ENCODE measurements around the gene OR56B1. TPM values are rescaled to one million over a fixed set of nuclear protein-coding genes. Genes with fewer than 3 reads are reported as not detected.
"Not testable (repeated sequence)": the region's sequence is repeated elsewhere in the genome, so short reads cannot be mapped to it uniquely, and the experiment has no call there.

OR56B1 gene
- not detected for total RNA-seq

GRCh38 chr11:5736396-5736795 is at the start of gene OR56B1:
Gene OR56B1 (plus strand): TSS chr11:5736448. CDS start chr11:5736517, 69 bp downstream.
- H3K36me3 ChIP-seq (ENCODE audit: control insufficient read depth in 3 of 3, insufficient read depth in 3 of 3, low read length in 3 of 3), result no peaks in the 10 kb centered on the region
- no peak within 1 kb of the TSS for H3K27ac ChIP-seq (ENCODE audit: low read depth, low read length)

DNA sequence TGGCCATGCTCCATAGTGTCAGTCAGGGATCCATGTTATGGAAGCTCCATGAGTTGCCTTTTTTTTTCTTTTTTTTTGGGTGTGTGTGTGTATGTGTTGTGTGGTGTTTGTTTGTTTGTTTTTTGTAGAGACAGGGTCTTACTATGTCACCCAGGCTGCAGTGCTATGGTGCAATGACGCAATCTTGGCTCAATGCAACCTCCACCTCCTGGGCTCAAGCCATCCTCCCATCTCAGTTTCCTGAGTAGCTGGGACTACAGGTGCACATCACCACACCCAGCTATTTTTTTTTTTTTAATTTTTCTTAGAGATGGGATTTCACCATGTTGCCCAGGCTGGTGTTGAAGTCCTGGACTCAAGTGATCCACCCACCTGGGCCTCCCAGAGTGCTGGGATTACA is 47.8 kb upstream of the OR56B1 start:
- Histone ChIP-seq H3K9ac (ENCODE audit: low read depth in 1 of 3, low read length in 3 of 3) (no peak overlapping the region), H3K9me3 (ENCODE audit: control insufficient read depth in 3 of 3, low read length in 3 of 3) (no peaks in the 10 kb centered on the region), H3K4me3 (ENCODE audit: low read length in 3 of 3) (no peak overlapping the region), H3K27ac (ENCODE audit: low read depth, low read length) (peak overlapping the region; percentile 83), H3K36me3 (ENCODE audit: control insufficient read depth in 3 of 3, insufficient read depth in 3 of 3, low read length in 3 of 3) (no peaks in the 10 kb centered on the region), H3K27me3 (ENCODE audit: control insufficient read depth in 3 of 3, insufficient read depth in 3 of 3, low read length in 3 of 3) (no peaks in the 10 kb centered on the region), H3K4me1 (ENCODE audit: control insufficient read depth in 3 of 3, insufficient read depth in 3 of 3, low read length in 3 of 3) (peaks cover 0 to 13% (median 2%) of the 10 kb centered on the region in 3 donors)

More at GRCh38 chr11:5736396-5736795, at the start of gene OR56B1:
- H3K9ac ChIP-seq (ENCODE audit: low read depth in 1 of 3, low read length in 3 of 3), result no peak within 1 kb of the TSS
- H3K4me3 ChIP-seq (ENCODE audit: low read length in 3 of 3), result no peak within 1 kb of the TSS
- peaks cover 0 to 5% (median 0%) of the 10 kb centered on the region in 3 donors for H3K4me1 ChIP-seq (ENCODE audit: control insufficient read depth in 3 of 3, insufficient read depth in 3 of 3, low read length in 3 of 3)
- H3K27me3 ChIP-seq (ENCODE audit: control insufficient read depth in 3 of 3, insufficient read depth in 3 of 3, low read length in 3 of 3), result no peaks in the 10 kb centered on the region
- no peaks in the 10 kb centered on the region for H3K9me3 ChIP-seq (ENCODE audit: control insufficient read depth in 3 of 3, low read length in 3 of 3)

GRCh38 chr11:5689551-5689983 is 46.7 kb upstream of the OR56B1 start, which contains the start of gene TRIM22:
Gene TRIM22 (plus strand): TSS chr11:5689790. CDS start chr11:5696233, 6,443 bp downstream.
- Histone ChIP-seq H3K27me3 (ENCODE audit: control insufficient read depth in 3 of 3, insufficient read depth in 3 of 3, low read length in 3 of 3) (no peaks in the 10 kb centered on the region), H3K27ac (ENCODE audit: low read depth, low read length) (peak within 1 kb of the TSS; percentile 83), H3K9me3 (ENCODE audit: control insufficient read depth in 3 of 3, low read length in 3 of 3) (no peaks in the 10 kb centered on the region), H3K9ac (ENCODE audit: low read depth in 1 of 3, low read length in 3 of 3) (peak within 1 kb of the TSS; percentile 52 to 60 (median 52)), H3K4me3 (ENCODE audit: low read length in 3 of 3) (peak within 1 kb of the TSS; percentile 62 to 64 (median 63)), H3K36me3 (ENCODE audit: control insufficient read depth in 3 of 3, insufficient read depth in 3 of 3, low read length in 3 of 3) (no peaks in the 10 kb centered on the region), H3K4me1 (ENCODE audit: control insufficient read depth in 3 of 3, insufficient read depth in 3 of 3, low read length in 3 of 3) (peaks cover 0 to 7% (median 2%) of the 10 kb centered on the region in 3 donors)

- peak overlapping the region; percentile 62 to 64 (median 63) for H3K4me3 ChIP-seq (ENCODE audit: low read length in 3 of 3)
- peaks cover 0 to 7% (median under 1%) of the 10 kb centered on the region in 3 donors for H3K4me1 ChIP-seq (ENCODE audit: control insufficient read depth in 3 of 3, insufficient read depth in 3 of 3, low read length in 3 of 3)
- peak overlapping the region; percentile 83 for H3K27ac ChIP-seq (ENCODE audit: low read depth, low read length)
- H3K27me3 ChIP-seq (ENCODE audit: control insufficient read depth in 3 of 3, insufficient read depth in 3 of 3, low read length in 3 of 3), result no peaks in the 10 kb centered on the region
- no peaks in the 10 kb centered on the region for H3K9me3 ChIP-seq (ENCODE audit: control insufficient read depth in 3 of 3, low read length in 3 of 3)
- no peaks in the 10 kb centered on the region for H3K36me3 ChIP-seq (ENCODE audit: control insufficient read depth in 3 of 3, insufficient read depth in 3 of 3, low read length in 3 of 3)
- H3K9ac ChIP-seq (ENCODE audit: low read depth in 1 of 3, low read length in 3 of 3), result peak overlapping the region; percentile 52 to 60 (median 52)
Observed at GRCh38 chr11:5690216-5690615, 46.0 kb upstream of the OR56B1 start.

DNA sequence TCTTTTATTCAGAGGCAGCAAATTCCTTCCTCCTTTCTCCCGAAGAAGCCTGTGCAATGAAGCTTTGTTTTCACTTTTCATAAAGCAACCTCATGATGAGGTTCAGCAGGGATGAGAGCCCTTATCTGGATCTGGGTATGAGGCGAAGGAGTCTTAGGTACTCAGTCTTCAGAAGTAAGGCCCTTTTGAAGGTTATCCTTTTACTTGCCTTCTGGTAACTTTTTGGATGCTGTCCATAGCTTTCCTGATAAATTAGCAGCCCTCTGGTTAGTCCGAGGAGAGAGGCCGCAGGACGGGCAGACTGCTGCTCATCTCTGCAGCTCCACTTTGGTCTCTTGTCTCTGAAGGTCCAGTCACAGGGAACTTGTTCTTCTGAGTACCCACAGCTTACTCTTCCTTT is 45.5 kb upstream of the OR56B1 start:
- Histone ChIP-seq H3K36me3 (ENCODE audit: control insufficient read depth in 3 of 3, insufficient read depth in 3 of 3, low read length in 3 of 3) (no peaks in the 10 kb centered on the region), H3K9ac (ENCODE audit: low read depth in 1 of 3, low read length in 3 of 3) (peak overlapping the region; percentile 35 to 52 (median 52)), H3K27me3 (ENCODE audit: control insufficient read depth in 3 of 3, insufficient read depth in 3 of 3, low read length in 3 of 3) (no peaks in the 10 kb centered on the region), H3K4me1 (ENCODE audit: control insufficient read depth in 3 of 3, insufficient read depth in 3 of 3, low read length in 3 of 3) (peaks cover 0 to 7% (median 0%) of the 10 kb centered on the region in 3 donors), H3K27ac (ENCODE audit: low read depth, low read length) (peak overlapping the region; percentile 83), H3K9me3 (ENCODE audit: control insufficient read depth in 3 of 3, low read length in 3 of 3) (no peaks in the 10 kb centered on the region), H3K4me3 (ENCODE audit: low read length in 3 of 3) (peak overlapping the region; percentile 62 to 64 (median 63))

DNA sequence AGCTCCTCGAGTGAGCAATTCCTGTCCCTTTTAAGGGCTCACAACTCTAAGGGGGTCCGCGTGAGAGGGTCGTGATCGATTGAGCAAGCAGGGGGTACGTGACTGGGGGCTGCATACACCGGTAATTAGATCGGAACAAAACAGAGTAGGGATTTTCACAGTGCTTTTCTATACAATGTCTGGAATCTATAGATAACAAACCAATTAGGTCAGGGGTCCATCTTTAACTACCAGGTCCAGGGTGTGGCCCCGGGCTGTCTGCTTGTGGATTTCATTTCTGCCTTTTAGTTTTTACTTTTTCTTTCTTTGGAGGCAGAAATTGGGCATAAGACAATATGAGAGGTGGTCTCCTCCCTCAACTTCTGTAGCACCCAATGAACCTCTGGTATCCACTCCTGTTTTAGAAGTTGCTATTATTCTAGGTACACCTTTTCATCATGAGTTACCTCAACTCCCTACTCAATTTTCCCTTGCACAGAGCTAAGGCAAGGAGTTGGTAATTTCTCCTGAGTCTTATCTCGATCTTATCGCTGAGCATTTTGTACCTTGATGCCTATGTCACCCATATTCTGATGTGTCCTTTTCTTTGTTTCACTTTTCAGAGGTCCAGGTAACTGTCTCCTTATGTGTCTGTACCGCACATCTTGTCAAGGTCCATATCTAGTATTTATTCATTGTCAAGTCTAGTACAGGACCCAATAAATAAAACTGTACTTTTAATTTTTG is 44.8 kb upstream of the OR56B1 start:
- not testable (repeated sequence) for H3K27me3 ChIP-seq (ENCODE audit: control insufficient read depth in 3 of 3, insufficient read depth in 3 of 3, low read length in 3 of 3); H3K9me3 ChIP-seq (ENCODE audit: control insufficient read depth in 3 of 3, low read length in 3 of 3); H3K4me1 ChIP-seq (ENCODE audit: control insufficient read depth in 3 of 3, insufficient read depth in 3 of 3, low read length in 3 of 3); H3K36me3 ChIP-seq (ENCODE audit: control insufficient read depth in 3 of 3, insufficient read depth in 3 of 3, low read length in 3 of 3)
- Histone ChIP-seq H3K9ac (ENCODE audit: low read depth in 1 of 3, low read length in 3 of 3) (peak overlapping the region in 2 of 3 donors; percentile 35 to 52), H3K4me3 (ENCODE audit: low read length in 3 of 3) (peak overlapping the region; percentile 62 to 64 (median 63)), H3K27ac (ENCODE audit: low read depth, low read length) (peak overlapping the region; percentile 83)

- no peaks in the 10 kb centered on the region for H3K9me3 ChIP-seq (ENCODE audit: control insufficient read depth in 3 of 3, low read length in 3 of 3)
- H3K4me3 ChIP-seq (ENCODE audit: low read length in 3 of 3), result peak overlapping the region in 1 of 3 donors; percentile 8
- no peaks in the 10 kb centered on the region for H3K27me3 ChIP-seq (ENCODE audit: control insufficient read depth in 3 of 3, insufficient read depth in 3 of 3, low read length in 3 of 3)
- H3K4me1 ChIP-seq (ENCODE audit: control insufficient read depth in 3 of 3, insufficient read depth in 3 of 3, low read length in 3 of 3), result peaks cover 0 to 7% (median 0%) of the 10 kb centered on the region in 3 donors
- no peak overlapping the region for H3K9ac ChIP-seq (ENCODE audit: low read depth in 1 of 3, low read length in 3 of 3)
- H3K27ac ChIP-seq (ENCODE audit: low read depth, low read length), result no peak overlapping the region
- peaks cover 0 to 6% (median 5%) of the 10 kb centered on the region in 3 donors for H3K36me3 ChIP-seq (ENCODE audit: control insufficient read depth in 3 of 3, insufficient read depth in 3 of 3, low read length in 3 of 3)
Observed at GRCh38 chr11:5691964-5692361, 44.3 kb upstream of the OR56B1 start.

DNA sequence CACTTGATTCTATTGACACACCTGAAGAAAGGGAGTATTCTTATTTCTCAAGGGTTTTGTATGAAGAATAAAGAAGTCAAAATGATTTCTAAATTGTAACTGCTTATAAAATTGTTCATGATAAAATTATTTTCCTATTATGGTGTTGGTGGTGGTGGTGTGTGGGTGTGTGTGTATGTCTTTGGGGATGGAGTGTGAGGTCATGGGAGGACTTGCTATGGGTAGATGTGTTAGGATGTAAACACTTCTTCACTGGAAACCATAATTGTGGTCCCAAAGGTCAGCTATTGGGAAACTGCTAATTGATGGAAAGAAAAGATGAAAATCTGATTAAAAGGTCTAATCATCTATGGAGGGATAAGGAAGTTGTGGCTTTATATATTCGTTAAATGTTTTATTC is 41.6 kb upstream of the OR56B1 start:
- H3K9ac ChIP-seq (ENCODE audit: low read depth in 1 of 3, low read length in 3 of 3), result no peak overlapping the region
- no peak overlapping the region for H3K4me3 ChIP-seq (ENCODE audit: low read length in 3 of 3)
- H3K27me3 ChIP-seq (ENCODE audit: control insufficient read depth in 3 of 3, insufficient read depth in 3 of 3, low read length in 3 of 3), result no peaks in the 10 kb centered on the region
- peaks cover 0 to 7% (median 0%) of the 10 kb centered on the region in 3 donors for H3K4me1 ChIP-seq (ENCODE audit: control insufficient read depth in 3 of 3, insufficient read depth in 3 of 3, low read length in 3 of 3)
- H3K36me3 ChIP-seq (ENCODE audit: control insufficient read depth in 3 of 3, insufficient read depth in 3 of 3, low read length in 3 of 3), result peaks cover 0 to 15% (median 11%) of the 10 kb centered on the region in 3 donors
- H3K9me3 ChIP-seq (ENCODE audit: control insufficient read depth in 3 of 3, low read length in 3 of 3), result no peaks in the 10 kb centered on the region
- H3K27ac ChIP-seq (ENCODE audit: low read depth, low read length), result no peak overlapping the region

DNA sequence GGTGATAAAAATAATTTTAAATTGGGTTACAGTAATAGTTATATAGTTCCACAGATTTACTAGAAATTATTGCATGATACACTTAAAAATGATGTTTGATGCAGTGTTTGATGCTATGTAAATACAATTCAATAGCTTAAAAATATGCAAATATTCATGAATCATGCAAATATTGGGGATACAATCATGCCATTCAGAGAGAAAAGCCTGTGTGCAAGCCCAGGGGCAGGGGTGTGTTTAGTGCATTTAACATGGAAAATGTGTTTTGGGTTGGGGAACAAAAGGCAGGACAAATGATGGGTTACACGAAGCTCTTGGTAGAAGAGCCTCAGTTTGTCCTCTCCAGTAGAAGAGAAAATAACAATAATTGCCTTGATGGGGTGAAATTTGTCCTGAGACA is 40.7 kb upstream of the OR56B1 start:
- Histone ChIP-seq H3K36me3 (ENCODE audit: control insufficient read depth in 3 of 3, insufficient read depth in 3 of 3, low read length in 3 of 3) (peaks cover 0 to 15% (median 11%) of the 10 kb centered on the region in 3 donors), H3K4me3 (ENCODE audit: low read length in 3 of 3) (no peak overlapping the region), H3K4me1 (ENCODE audit: control insufficient read depth in 3 of 3, insufficient read depth in 3 of 3, low read length in 3 of 3) (peaks cover 0 to 5% (median 0%) of the 10 kb centered on the region in 3 donors), H3K27me3 (ENCODE audit: control insufficient read depth in 3 of 3, insufficient read depth in 3 of 3, low read length in 3 of 3) (no peaks in the 10 kb centered on the region), H3K27ac (ENCODE audit: low read depth, low read length) (no peak overlapping the region), H3K9ac (ENCODE audit: low read depth in 1 of 3, low read length in 3 of 3) (no peak overlapping the region), H3K9me3 (ENCODE audit: control insufficient read depth in 3 of 3, low read length in 3 of 3) (no peaks in the 10 kb centered on the region)

GRCh38 chr11:5696210-5696609 is 40.0 kb upstream of the OR56B1 start:
- Histone ChIP-seq H3K27ac (ENCODE audit: low read depth, low read length) (no peak overlapping the region), H3K36me3 (ENCODE audit: control insufficient read depth in 3 of 3, insufficient read depth in 3 of 3, low read length in 3 of 3) (peaks cover 0 to 15% (median 11%) of the 10 kb centered on the region in 3 donors), H3K4me3 (ENCODE audit: low read length in 3 of 3) (no peak overlapping the region), H3K4me1 (ENCODE audit: control insufficient read depth in 3 of 3, insufficient read depth in 3 of 3, low read length in 3 of 3) (no peaks in the 10 kb centered on the region), H3K9ac (ENCODE audit: low read depth in 1 of 3, low read length in 3 of 3) (peak overlapping the region in 1 of 3 donors; percentile 7), H3K27me3 (ENCODE audit: control insufficient read depth in 3 of 3, insufficient read depth in 3 of 3, low read length in 3 of 3) (no peaks in the 10 kb centered on the region), H3K9me3 (ENCODE audit: control insufficient read depth in 3 of 3, low read length in 3 of 3) (no peaks in the 10 kb centered on the region)
